Retinal pigment epithelial cell (primary cell): ENCODE measurements around the gene RPL36.

ENCODE experiments used
- DNase-seq: peaks from one replicate; pipeline ENCODE4 v3.0.0-alpha.2; 2010; ENCODE audit warnings: low read depth
- H3K4me3 ChIP-seq: 2 replicates; pipeline ENCODE4 v1.5.1; 2011; ENCODE audit warnings: mild to moderate bottlenecking, low read length, control low read depth, moderate library complexity
- TF ChIP-seq, protein P1 (sequence below): conservative IDR thresholded peaks from 2 replicates; pipeline ENCODE4 v1.5.1; 2011; ENCODE audit warnings: low read depth, low read length, control low read depth, inconsistent platforms

RPL36 gene

GRCh38 chr19:5648464-5648863, 41.6 kb upstream of the RPL36 start:
- H3K4me3 ChIP-seq = no peak overlapping the region
- TF ChIP-seq, protein P1, sequence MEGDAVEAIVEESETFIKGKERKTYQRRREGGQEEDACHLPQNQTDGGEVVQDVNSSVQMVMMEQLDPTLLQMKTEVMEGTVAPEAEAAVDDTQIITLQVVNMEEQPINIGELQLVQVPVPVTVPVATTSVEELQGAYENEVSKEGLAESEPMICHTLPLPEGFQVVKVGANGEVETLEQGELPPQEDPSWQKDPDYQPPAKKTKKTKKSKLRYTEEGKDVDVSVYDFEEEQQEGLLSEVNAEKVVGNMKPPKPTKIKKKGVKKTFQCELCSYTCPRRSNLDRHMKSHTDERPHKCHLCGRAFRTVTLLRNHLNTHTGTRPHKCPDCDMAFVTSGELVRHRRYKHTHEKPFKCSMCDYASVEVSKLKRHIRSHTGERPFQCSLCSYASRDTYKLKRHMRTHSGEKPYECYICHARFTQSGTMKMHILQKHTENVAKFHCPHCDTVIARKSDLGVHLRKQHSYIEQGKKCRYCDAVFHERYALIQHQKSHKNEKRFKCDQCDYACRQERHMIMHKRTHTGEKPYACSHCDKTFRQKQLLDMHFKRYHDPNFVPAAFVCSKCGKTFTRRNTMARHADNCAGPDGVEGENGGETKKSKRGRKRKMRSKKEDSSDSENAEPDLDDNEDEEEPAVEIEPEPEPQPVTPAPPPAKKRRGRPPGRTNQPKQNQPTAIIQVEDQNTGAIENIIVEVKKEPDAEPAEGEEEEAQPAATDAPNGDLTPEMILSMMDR = no peak
- DNase-seq = no peak

DNA sequence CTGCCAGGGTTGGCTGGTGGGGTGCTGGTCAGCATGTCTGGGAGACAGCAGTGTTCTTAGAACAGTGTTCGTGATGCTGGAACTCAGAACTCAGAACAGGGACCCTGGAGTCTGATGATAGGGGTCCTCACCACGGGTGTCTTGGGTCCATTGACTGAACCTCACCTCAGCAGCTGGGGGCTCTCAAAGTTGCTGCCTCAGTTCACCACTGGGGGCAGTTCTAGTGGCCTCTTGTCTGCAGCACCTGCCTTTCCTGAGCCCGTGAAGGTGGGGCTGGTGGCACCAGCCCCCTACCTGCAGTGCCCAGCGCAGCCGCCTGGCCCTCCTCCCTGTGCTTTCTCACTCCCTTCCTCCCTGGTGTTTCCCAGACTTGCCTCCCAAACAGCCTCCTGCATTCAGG, 38.7 kb upstream of the RPL36 start:
- TF ChIP-seq, protein P1 = no peak
- no peak for DNase-seq
- no peak overlapping the region for H3K4me3 ChIP-seq

- H3K4me3 ChIP-seq = no peak overlapping the region
- TF ChIP-seq, protein P1 = no peak
- no peak for DNase-seq
These were observed 37.8 kb upstream of the RPL36 start for GRCh38 chr19:5652261-5652660.

- DNase-seq = no peak
- TF ChIP-seq, protein P1 = no peak
- H3K4me3 ChIP-seq = no peak overlapping the region
These were observed 35.2 kb upstream of the RPL36 start for GRCh38 chr19:5654931-5655330.

DNA sequence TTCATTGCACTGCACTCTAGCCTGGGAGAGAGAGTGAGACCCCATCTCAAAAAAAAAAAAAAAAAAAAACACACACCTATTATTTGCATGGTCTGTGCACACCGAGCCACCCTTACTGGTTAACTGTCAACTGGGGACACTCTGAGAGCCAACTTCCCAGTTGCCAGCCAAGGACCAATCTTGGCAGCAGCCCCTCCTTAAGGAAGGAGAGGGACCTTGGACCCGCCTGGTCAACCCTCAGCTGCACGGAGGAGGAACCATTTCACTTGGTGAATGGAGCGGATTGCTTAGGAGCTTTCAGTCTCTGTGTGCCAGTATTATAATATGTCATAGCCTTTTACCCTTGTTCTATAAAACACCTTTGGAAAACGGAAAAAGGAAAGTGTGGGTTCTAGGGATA, 34.7 kb upstream of the RPL36 start:
- DNase-seq = no peak
- H3K4me3 ChIP-seq = no peak overlapping the region
- TF ChIP-seq, protein P1 = no peak

DNA sequence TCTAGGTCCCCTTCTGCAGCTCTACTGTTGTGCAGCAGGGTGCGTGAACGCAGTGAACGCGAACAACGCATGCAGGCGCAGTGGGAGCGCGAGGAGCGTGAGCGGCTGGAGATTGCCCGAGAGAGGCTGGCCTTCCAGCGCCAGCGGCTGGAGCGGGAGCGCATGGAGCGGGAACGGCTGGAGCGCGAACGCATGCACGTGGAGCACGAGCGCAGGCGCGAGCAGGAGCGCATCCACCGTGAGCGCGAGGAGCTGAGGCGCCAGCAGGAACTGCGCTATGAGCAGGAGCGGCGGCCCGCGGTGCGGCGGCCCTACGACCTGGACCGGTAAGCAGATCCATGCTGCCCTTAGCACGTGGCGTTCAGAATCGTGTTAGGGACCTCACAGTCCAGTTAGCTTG, 28.6 kb upstream of the RPL36 start:
- TF ChIP-seq, protein P1 = no peak
- no peak overlapping the region for H3K4me3 ChIP-seq
- DNase-seq = no peak

GRCh38 chr19:5663904-5664303, 26.2 kb upstream of the RPL36 start:
- TF ChIP-seq, protein P1 = no peak

More at GRCh38 chr19:5663904-5664303, 26.2 kb upstream of the RPL36 start:
- DNase-seq = no peak
- H3K4me3 ChIP-seq = no peak overlapping the region
